22Rv1 (cell line): ENCODE data around the gene BRF1.

Source experiments
- ZFX ChIP-seq: fragments of 450-650 bp; IDR thresholded peaks from 2 replicates; pipeline ENCODE4 v1.6.1; 2017; ENCODE audit warnings: antibody characterized with exemption, borderline replicate concordance
- TF ChIP-seq, protein P1 (sequence below): fragments of 450-650 bp; IDR thresholded peaks from 2 replicates; pipeline ENCODE4 v1.5.1; 2017; ENCODE audit warnings: mild to moderate bottlenecking

- TF ChIP-seq, protein P1, sequence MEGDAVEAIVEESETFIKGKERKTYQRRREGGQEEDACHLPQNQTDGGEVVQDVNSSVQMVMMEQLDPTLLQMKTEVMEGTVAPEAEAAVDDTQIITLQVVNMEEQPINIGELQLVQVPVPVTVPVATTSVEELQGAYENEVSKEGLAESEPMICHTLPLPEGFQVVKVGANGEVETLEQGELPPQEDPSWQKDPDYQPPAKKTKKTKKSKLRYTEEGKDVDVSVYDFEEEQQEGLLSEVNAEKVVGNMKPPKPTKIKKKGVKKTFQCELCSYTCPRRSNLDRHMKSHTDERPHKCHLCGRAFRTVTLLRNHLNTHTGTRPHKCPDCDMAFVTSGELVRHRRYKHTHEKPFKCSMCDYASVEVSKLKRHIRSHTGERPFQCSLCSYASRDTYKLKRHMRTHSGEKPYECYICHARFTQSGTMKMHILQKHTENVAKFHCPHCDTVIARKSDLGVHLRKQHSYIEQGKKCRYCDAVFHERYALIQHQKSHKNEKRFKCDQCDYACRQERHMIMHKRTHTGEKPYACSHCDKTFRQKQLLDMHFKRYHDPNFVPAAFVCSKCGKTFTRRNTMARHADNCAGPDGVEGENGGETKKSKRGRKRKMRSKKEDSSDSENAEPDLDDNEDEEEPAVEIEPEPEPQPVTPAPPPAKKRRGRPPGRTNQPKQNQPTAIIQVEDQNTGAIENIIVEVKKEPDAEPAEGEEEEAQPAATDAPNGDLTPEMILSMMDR, result no peak
- no peak for TF ChIP-seq ZFX
Observed at GRCh38 chr14:105196265-105196960, 104.4 kb downstream of the BRF1 start.
